ENCODE data around the gene SCML2. TPM values are rescaled to one million over a fixed set of nuclear protein-coding genes. Genes with fewer than 3 reads are reported as not detected.

SCML2 gene
- total and polyA plus RNA-seq, 3 donors from 2014 or later, result 15.2 to 19.1 (median 15.3) TPM

GRCh38 chrX:18278449-18278848 is 76.0 kb downstream of the SCML2 start:
- H3K4me3 ChIP-seq, result no peak overlapping the region
- H3K9me3 ChIP-seq, result no peaks in the 10 kb centered on the region
- no peaks in the 10 kb centered on the region for H3K36me3 ChIP-seq (ENCODE audit: low read depth, missing control alignments)
- DNase-seq, result no peak
- H3K4me1 ChIP-seq, result no peaks in the 10 kb centered on the region
- TF ChIP-seq, protein P1, sequence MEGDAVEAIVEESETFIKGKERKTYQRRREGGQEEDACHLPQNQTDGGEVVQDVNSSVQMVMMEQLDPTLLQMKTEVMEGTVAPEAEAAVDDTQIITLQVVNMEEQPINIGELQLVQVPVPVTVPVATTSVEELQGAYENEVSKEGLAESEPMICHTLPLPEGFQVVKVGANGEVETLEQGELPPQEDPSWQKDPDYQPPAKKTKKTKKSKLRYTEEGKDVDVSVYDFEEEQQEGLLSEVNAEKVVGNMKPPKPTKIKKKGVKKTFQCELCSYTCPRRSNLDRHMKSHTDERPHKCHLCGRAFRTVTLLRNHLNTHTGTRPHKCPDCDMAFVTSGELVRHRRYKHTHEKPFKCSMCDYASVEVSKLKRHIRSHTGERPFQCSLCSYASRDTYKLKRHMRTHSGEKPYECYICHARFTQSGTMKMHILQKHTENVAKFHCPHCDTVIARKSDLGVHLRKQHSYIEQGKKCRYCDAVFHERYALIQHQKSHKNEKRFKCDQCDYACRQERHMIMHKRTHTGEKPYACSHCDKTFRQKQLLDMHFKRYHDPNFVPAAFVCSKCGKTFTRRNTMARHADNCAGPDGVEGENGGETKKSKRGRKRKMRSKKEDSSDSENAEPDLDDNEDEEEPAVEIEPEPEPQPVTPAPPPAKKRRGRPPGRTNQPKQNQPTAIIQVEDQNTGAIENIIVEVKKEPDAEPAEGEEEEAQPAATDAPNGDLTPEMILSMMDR (IDR thresholded peaks at IDR 0.05), result no peak
- no peak for TF ChIP-seq POLR2A (IDR thresholded peaks at IDR 0.05)
- no peak overlapping the region for H3K27ac ChIP-seq
- intact Hi-C loops (cut with DNase I; ENCODE audit: low total_unique reads), result no loop called here
- no peaks in the 10 kb centered on the region for H3K27me3 ChIP-seq
- 100% methylated on average over 1 of the region's 4 CpGs; no CpG with 5 or more reads in 1 of the 2 donors for WGBS, 2 donors

- TF ChIP-seq, protein P1 (IDR thresholded peaks at IDR 0.05), result no peak
- TF ChIP-seq POLR2A (IDR thresholded peaks at IDR 0.05), result no peak
- no peaks in the 10 kb centered on the region for H3K9me3 ChIP-seq
- intact Hi-C loops (cut with DNase I; ENCODE audit: low total_unique reads), result no loop called here
- no peak for DNase-seq
- H3K27me3 ChIP-seq, result no peaks in the 10 kb centered on the region
- H3K36me3 ChIP-seq (ENCODE audit: low read depth, missing control alignments), result no peaks in the 10 kb centered on the region
- WGBS, 2 donors, result 95 to 100% methylated on average over 1 of the region's 1 CpG
- no peaks in the 10 kb centered on the region for H3K4me1 ChIP-seq
- H3K27ac ChIP-seq, result no peak overlapping the region
- no peak overlapping the region for H3K4me3 ChIP-seq
Observed at GRCh38 chrX:18272222-18272621, 82.3 kb downstream of the SCML2 start.

DNA sequence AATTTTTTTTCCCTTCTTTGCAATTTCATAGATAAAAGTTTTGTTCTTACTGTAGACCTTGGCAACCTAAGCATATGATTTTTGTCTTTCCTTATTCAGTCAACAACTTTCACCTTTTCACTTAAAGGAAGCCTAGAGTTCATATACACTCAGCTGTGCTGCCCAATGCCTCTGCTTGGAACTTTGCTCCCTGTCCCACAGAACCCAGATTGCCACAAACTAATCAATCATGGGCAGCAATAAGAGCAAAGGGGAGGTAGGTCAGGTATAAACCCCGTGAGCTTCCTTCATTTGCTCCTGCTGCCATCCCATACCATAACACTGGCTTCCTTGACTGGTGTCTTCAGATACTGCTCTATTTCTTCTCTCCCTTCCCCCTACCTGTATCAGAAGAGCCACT is 82.8 kb downstream of the SCML2 start:
- 63 to 88% methylated on average over 1 of the region's 1 CpG for WGBS, 2 donors
- H3K4me1 ChIP-seq, result no peaks in the 10 kb centered on the region
- no peaks in the 10 kb centered on the region for H3K27me3 ChIP-seq
- no peak for DNase-seq
- TF ChIP-seq, protein P1 (IDR thresholded peaks at IDR 0.05), result no peak
- TF ChIP-seq POLR2A (IDR thresholded peaks at IDR 0.05), result no peak
- H3K36me3 ChIP-seq (ENCODE audit: low read depth, missing control alignments), result no peaks in the 10 kb centered on the region
- intact Hi-C loops (cut with DNase I; ENCODE audit: low total_unique reads), result no loop called here
- H3K27ac ChIP-seq, result no peak overlapping the region
- H3K9me3 ChIP-seq, result no peaks in the 10 kb centered on the region
- H3K4me3 ChIP-seq, result no peak overlapping the region

GRCh38 chrX:18271309-18271708 is 83.2 kb downstream of the SCML2 start:
- Histone ChIP-seq H3K27ac (no peak overlapping the region), H3K4me3 (no peak overlapping the region), H3K36me3 (ENCODE audit: low read depth, missing control alignments) (no peaks in the 10 kb centered on the region), H3K9me3 (no peaks in the 10 kb centered on the region), H3K4me1 (no peaks in the 10 kb centered on the region), H3K27me3 (no peaks in the 10 kb centered on the region)
- no peak for DNase-seq
- intact Hi-C loops (cut with DNase I; ENCODE audit: low total_unique reads), result no loop called here
- TF ChIP-seq, protein P1 (IDR thresholded peaks at IDR 0.05), result no peak
- no peak for TF ChIP-seq POLR2A (IDR thresholded peaks at IDR 0.05)
- WGBS, 2 donors, result 81 to 83% methylated on average over 2 of the region's 2 CpGs

GRCh38 chrX:18255059-18255458 is 99.4 kb downstream of the SCML2 start:
- intact Hi-C loops (cut with DNase I; ENCODE audit: low total_unique reads), result no loop called here

More at GRCh38 chrX:18255059-18255458, 99.4 kb downstream of the SCML2 start:
- H3K9me3 ChIP-seq, result no peaks in the 10 kb centered on the region
- TF ChIP-seq, protein P1 (IDR thresholded peaks at IDR 0.05), result no peak
- TF ChIP-seq POLR2A (IDR thresholded peaks at IDR 0.05), result no peak
- H3K36me3 ChIP-seq (ENCODE audit: low read depth, missing control alignments), result no peaks in the 10 kb centered on the region
- H3K4me1 ChIP-seq, result no peaks in the 10 kb centered on the region
- 91 to 100% methylated on average over 1 of the region's 1 CpG for WGBS, 2 donors
- H3K27me3 ChIP-seq, result no peaks in the 10 kb centered on the region
- DNase-seq, result no peak
- H3K4me3 ChIP-seq, result no peak overlapping the region
- H3K27ac ChIP-seq, result no peak overlapping the region
